ENCODE results near the gene OPRD1.

- TF ChIP-seq EGR1 (IDR thresholded peaks at IDR 0.05) (no peak), REST (IDR thresholded peaks at IDR 0.05; ENCODE audit: low read depth) (no peak), RAD21 (IDR thresholded peaks at IDR 0.05; ENCODE audit: low read depth) (no peak), TAF1 (IDR thresholded peaks at IDR 0.05; ENCODE audit: low read depth) (no peak), EP300 (IDR thresholded peaks at IDR 0.05; ENCODE audit: borderline replicate concordance) (no peak), FOXM1 (IDR thresholded peaks at IDR 0.05; ENCODE audit: borderline replicate concordance, low read depth) (no peak)
Measured at GRCh38 chr1:28853093-28853742, 41.2 kb downstream of the OPRD1 start.

Data from Ishikawa (cell line).